HG03520 (cell line): ENCODE measurements around the gene RBM19.

ENCODE experiments used
- ATAC-seq: cut with Tn5 transposase; IDR thresholded peaks from one replicate; pipeline ENCODE4 v1.9.1; 2021; ENCODE audit warnings: mild to moderate bottlenecking, moderate library complexity; ENCODE audit not compliant: unreplicated experiment

RBM19 gene

DNA sequence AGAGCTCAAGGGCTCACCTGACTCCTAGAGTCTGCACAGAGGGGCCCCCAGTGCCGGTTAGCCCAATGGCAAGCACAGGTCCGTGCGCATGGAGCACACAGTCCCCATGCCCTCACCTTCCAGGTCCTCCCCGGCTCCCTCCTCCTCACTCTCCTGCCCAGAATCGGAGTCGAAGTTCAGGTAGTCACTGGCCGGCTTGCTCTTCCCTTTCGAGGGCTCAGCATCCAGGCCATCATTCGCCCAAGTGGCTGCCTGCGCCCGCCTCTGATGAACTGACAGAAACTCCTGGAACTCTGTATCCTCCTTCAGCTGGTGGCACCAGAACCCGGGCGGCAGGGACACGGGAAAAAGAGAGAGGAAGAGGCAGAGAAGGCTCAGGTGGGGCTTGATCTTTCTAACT is 7.0 kb downstream of the RBM19 start:
- ATAC-seq, result no peak

DNA sequence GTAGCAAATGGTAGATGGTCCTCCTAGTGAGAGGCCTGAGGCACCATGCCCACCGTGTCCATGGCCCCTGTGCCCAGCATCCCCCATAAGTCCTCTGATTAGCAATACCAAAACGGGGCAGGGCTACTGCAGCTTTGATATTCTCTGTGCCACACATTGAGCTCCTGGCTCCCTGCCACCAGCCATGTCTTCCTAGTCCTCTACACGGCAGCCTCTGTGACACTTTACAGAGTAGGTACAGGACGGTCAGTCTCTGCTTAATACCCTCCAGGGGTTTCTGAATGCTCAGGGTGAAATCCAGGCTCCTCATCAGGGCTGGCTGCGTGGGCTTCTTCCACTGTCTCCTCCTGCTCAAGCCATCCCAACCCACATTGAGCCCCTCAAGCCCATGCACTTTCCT is 8.0 kb downstream of the RBM19 start:
- ATAC-seq, result no peak

DNA sequence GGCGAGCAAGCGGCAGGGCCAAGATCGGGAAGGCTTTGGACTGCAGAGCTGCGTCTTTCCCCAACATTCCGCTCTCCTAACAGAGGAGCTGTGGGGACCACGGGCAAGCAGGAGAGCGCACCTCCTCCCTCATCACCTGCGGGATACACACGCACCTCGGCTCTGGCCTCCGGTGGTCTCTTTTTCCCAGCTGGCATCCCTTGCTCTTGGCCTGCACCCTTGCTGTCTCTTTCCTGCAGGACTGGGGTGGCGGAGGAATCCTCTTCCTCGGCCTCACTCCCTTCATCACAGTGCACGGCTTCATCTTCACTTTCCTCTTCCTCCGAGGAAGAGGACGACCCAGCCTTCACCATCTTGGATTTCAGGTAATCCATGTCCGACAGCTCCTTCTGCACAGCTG is 8.5 kb downstream of the RBM19 start:
- ATAC-seq, result no peak

DNA sequence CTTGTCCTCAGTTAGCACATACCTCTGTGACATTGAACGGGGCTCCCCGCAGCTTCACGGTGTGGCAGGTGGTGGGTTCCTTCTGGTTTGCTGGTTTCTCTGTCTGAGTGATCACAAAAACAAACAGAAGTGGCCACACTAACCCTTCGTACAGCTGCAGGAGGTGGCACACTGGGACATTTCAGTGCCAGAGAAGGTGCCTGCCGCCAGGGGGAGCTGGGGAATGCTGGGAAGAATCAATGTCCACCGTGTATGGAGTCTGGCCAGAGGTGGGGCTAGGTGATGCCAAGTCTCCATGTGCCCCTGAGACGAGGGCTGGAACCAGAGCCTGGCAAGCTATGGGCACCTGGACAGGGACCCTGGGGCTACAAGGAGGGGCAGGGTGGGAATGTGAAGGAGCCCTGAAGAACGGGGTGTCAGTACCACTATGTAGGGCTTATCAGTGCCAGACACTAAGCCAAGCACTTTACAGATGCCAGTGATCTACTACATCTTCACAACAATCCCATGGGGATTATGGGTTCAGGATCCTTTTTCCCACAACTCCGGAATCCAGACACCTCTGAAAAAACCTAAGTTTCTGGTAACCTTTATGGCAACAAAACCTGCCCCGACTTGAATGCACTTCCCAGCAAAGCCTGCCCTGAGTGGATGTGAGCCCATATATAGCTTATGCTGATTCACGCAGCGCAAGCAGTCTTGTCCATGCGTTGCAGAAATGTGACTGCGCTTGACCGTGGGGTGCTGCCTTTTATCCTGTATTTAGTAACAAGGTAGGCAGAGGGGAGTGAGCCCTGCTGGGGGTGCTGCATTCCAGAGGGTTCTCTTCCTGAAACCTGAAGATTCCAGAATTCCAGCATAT is 10.8 kb downstream of the RBM19 start:
- no peak for ATAC-seq

DNA sequence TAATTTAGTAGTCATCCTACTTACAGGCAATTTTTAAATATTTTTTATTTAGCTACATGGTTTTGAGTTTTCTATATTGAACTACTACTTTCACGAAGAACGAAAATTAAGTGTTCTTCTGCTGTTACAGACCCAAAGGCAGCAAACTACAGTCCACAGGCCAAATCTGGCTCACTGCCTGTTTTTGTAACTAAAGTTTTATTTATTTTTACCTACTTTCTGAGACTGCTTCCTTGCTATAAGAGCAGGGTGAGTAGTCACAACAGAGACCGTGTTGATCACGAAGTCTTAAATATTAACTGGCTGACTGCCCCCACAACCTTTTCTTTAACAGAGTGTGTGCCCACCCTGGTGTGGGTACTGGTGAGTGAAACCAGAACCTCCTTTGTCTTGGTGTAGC is 11.6 kb downstream of the RBM19 start:
- no peak for ATAC-seq

DNA sequence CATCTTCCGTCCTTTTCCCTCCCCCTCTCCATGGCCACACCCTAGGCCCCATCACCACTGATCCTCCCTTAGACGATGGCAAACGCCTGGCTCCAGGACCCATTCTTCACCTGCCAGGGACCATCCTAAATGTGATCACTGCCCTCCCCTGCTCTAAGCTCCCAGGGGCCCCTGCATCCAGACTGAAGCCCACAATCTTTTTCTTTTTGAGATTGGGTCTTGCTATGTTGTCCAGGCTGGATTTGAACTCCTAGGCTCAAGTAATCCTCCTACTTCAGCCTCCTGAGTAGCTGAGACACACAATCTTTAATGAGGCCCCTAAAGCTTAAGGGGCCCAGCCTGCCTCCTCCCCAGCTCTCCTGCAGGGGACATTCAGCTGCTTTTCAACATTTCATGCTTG is 15.3 kb downstream of the RBM19 start:
- ATAC-seq, result no peak

DNA sequence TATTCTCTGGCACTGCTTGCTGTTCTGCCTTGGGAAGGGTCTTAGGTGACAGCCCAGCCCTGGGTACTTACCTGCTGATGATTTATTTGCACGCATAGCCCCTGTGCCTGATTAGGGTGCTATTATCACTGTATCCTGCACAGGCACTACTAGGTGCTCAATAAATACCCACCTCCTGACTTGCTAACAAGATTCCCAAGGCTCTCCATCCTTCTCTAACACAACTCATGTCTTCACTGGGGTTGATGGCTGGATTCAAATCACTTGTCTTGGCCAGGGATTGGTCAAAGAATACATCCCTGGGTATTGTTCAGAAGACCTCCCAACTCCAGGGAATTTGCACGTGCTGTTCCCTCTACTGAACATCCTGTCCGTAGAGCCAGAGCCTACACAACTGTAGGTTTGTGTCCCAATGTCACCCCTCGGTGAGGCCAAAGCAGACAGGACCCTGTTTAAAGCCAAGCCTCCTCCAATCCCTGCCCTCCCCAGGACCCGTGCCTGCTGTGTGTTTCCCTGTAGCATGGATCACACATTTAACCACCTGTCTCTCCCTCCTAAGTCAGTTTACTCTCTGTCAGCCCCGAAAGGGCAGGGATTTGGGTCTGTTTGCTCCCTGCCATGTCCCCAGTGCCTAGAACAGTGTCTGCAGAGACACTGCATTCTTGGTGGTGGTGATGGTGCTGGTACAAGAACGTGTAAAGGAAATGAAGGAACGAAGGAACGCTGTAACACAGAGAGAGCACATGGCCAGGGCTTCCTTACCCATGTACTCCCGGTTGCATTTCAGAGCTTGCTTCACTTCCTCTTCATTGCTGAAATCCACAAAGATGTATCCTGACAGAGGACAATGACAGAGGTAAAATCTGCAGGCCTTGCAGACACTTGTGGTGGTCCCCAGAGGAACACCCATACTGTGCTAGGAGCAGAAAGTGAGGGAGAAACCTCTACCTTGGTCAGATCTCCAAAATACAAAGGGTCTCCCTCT is 16.5 kb downstream of the RBM19 start:
- ATAC-seq, result no peak

DNA sequence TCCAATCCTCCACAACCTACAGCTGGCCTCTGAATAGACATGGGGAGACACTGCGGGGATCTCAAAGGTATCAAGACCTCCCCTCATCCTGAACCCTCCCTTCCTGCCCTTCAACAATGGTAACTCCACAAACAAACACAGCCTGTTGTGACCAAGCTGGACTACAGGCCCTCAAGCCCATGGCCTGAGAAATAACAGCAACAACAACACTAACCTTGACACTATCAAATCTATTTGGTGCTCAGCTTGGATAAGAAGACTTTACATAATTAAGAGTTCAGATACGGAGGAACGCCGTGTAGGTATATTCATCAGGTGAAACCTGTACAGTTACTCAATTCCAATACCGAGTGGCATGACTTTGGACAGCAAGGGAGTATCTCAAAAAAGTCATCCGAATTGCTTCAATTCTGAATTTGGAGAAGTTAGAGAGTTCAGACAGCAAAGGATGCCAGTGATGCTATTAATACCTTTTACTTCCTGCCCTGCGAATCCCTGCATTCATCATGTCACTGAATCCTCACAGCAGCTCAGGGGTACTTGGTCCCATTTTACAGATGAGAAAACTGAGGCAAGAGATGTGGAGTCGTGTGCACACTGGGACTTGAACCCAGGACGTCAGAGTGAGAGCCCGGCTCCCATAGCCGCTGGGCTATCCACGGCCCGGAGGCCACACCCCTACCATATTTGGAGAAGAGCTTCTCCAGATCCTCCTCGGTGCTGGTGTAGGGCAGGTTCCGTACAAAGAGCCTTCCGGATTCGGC is 17.8 kb downstream of the RBM19 start:
- ATAC-seq, result no peak

DNA sequence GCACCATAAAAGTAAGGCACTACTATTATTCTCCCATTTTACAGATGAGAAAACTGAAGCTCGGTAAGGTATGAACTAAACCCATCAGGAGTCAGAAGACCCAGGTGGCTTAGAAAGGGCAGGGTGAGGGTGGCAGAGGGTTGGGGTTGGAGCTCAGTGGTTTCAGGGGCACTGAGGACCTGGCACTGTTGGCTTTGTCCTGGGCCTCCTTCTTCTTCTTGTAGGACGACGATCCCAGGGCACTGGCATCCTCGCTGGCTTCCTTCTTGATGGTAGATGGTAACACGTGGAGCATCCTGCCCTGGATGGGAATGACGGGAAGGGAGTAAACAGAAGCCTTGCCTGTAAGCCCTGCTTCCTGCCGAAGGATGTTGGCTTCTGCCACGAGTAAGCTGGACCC is 19.9 kb downstream of the RBM19 start:
- no peak for ATAC-seq

DNA sequence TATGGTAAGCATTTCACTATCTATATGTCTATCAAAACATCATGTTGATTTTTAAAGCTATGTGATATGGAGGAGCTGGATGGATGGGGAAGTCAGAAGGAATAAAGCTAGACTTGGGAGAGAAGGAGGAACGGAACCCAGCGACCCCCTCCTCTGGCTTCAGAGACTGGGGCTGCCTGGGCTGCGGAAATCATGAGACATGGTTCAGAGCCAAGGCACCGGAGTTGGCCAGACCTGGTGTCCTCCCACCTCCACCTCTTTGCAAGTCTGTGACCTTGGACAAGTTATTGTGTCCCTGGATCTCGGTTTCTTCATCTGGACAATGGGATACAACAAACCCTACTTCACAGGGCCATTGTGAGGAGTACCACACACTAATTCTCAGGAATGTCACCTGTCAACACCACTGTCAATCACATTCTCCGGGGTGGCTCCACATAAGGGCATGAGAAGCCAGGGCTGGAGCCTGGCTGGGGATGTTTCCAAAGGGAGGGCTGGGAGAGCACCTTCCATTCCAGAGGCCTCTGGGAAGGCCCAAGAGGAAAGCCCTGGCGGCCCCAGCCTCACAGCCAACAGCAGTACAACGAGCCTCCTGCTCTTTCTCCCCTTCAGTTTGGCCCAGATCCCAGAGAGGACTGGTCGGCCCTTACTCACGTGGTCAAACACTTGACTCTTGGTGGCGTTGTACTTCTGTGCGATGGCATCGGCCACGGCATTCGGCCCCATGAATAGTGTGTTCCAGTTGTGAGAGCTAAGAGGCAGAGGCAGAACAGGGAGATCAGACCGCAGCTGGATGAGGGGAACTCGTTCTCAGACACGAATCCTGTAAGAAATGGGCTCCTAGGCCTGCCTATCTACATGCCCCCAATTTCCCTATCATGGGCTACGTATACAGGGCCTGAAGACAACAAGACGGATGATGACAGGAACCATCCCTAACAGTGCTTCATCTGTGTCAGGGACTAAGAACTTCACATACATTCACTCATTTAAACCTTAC is 20.7 kb downstream of the RBM19 start:
- no peak for ATAC-seq

DNA sequence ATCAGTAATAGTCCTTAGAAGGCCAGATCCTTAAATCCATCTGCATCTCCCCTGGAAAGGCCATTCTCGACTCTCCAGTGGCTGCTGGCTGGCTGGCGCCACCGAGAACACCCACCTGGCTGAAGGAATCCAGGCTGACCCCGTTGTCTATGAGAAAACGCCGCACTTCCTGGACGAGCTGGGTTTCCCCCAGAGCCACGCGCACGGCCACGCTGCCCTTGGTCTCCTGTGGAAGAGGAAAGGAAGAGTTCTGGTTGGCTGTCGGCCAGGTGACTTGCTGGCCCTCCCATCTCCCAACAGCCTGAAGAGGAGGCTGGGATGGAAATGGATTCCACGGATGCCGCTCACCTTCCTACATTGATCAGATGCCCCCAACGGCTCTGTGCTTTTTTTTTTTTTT is 23.9 kb downstream of the RBM19 start:
- no peak for ATAC-seq

DNA sequence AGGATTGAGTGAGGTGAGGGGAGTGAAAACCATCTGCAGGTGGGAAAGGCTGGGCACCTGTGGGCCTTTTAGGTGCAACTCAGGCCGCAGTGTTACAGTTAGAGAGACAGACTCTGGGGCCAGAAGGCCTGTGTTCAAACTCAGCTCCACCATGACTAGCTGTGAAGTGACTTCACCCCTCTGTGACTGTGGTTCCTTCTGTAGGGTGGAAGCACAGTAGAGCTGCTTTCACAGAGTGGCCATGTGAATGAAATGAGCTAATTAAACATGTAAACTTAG is 25.0 kb downstream of the RBM19 start:
- no peak for ATAC-seq

DNA sequence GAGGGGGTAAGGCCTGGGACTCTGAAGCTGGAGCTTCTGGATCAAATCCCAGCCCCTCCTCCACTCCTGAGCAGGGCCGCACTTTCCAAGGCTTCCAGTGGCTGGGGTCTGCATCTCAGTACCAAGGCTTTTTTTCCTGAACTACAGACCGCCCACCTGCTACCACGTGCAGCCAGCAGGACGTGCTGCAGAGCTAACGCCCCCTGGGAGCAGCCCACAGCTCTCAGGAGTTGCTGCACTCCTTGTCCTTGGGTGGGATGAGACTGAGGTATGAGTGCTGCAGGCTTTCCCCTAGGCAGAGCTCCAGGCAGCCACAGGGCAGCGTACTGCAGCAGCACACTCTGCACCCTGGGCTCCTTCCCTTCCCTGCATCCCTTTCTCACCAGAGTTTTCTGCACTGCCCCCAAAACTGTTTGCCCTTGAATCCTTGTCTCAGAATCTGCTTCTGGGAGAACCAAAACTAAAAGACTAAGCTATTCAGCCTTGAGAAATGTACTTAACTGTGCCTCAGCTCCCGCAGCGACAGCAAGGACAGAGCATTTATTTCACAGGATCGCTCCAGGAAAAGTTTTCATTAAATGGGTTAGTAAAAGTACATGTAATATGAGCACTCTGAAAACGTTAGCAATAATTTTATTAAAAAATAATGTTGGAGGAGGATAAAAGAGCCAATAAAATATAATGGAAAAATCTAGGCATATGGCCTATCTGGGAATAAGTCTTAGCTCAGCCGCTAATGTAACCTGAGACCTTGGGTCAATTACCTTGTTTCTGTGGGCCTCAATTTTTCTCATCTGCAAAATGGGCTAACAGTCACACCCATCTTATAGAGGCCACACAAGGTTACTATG is 25.5 kb downstream of the RBM19 start:
- no peak for ATAC-seq

DNA sequence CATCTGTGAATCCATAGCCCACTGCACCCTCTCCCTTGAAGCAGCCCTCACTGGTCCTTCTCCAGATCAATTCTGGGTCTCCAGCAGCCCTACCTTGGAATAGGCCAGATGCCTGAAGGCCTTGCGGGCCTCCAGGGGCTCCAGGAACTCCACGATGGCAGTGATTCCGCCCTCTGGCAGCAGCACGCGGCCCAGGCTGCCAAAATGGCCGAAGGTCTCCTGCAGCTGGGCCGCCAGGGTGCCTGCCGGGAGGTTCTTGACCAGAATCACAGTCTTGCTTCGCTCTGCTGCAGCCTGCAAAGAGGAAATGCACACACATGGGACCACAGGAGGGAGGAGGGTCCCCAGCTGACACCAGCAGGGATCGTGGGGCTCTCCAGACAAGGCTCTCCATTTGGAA is 26.3 kb downstream of the RBM19 start:
- no peak for ATAC-seq

DNA sequence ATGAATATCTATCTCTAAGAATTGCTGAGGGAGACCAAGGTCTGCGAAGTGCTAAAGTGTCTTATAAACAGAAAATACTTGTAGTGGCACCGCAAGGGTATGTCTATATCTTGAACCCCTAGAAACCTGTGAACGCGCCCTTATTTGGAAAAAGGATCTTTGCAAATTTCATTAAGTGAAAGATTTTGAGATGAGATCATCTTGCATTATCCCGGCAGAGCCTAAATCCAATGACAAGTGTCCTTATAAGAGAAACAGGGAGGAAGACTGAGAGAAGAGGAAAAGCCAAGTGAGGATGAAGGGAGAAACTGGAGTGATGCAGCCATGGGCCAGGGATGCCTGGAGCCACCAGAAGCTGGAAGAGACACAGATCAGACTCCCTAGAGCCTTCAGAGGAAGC is 27.7 kb downstream of the RBM19 start:
- ATAC-seq, result no peak

DNA sequence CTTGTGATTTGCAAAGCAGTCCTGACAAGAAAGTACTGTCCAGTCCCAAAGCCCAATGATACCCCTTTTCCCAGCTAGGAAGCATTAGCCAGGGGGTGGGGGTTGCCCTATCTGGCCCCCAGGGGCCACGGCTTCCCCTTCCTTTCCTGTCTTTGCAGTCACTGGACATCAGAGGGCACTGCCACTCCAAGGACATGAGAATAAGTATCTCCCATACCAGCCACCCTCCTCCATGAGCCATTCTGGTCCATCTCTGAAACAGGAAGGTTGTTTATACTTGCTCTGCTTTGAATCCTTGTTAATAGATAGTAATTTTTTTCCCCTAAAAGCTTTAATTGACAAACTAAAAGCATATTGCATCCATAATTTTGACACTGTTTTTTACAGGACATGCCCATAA is 29.7 kb downstream of the RBM19 start:
- no peak for ATAC-seq

DNA sequence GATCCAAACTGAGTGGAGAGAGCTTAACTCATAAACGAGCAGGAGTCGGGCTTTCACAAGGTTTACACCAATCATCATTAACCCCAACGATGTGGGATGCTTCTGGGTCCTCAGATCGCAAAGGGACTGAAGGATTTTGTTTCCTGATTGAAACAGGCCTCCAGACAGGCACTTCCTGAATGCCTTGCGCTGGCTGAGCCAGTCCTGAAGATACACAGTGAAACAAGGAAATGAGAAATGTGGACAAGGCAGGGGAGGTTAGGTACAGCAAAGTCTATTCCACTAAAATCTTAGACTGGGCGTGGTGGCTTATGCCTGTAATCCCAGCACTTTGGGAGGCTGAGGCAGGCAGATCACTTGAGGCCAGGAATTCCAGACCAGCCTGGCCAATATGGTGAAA is 30.7 kb downstream of the RBM19 start:
- ATAC-seq, result no peak

DNA sequence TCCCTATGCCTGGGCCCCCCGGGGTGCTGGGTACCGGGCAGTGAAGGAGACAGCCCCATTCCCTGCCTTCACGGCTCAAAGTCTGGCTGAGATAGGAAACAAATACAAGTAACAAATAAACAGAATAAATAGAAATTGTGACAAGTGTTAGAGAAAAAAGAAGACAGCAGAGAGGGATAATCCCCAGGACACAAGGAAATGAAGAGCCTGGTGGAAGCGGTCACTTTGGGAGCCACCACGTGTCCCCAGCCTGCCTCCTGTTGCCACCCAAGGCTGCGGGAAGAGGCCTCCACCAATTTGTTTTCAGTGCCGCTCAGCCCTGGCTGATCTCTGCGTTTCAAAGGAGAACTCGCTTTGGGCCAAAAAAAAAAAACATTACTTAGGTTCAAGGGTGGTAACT is 31.2 kb downstream of the RBM19 start:
- no peak for ATAC-seq

DNA sequence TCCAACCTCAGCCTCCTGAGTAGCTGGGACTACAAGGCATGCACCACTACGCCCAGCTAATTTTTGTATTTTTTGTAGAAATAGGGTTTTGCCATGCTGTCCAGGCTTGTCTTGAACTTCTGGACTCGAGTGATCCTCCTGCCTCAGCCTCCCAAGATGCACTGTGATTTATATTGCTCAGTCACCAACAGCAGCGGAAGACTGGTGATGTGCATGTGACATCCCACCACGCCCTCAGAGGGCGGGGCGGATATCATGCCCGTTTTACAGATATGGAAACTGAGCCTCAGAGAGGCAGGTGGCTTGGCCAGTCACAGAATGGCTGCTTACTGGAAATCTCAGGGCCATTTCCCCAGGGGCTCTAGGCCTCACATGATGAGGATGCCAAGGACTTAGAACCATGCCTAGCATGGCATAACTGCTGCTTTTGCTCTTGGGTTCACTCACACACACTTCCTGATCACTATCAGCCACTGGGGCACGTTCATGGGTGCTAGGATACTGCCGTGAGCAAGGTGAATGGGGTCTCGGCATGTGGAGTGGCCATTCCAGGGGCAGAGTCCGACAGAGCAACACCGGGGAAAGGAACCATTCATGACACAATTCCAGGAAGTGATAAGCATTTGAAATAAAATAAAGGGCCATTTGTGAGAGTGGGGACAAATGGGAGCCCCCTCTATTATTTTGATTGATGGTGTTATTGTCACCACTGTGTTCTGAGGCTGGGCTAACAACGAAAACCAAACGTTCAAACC is 31.9 kb downstream of the RBM19 start:
- ATAC-seq, result no peak
